H1 (cell line): Measurements from ENCODE around the gene LARP1. TPM values are rescaled to one million over a fixed set of nuclear protein-coding genes. Genes with fewer than 3 reads are reported as not detected.

ENCODE experiments used
- CTCF ChIA-PET: fragments of 300-600 bp; sonication (Branson Sonifier 250); formaldehyde crosslinking; loops from one replicate; lab custom pipeline; 2021; ENCODE audit not compliant: partially characterized antibody; lab: Charles Lee
- POLR2A ChIA-PET: fragments of 300-600 bp; sonication (Branson Sonifier 250); formaldehyde crosslinking; loops from one replicate; lab custom pipeline; 2021; ENCODE audit warnings: inconsistent platforms; ENCODE audit not compliant: partially characterized antibody; lab: Charles Lee
- DNase-seq, 2 experiments: peaks; one replicate each; pipeline versions ENCODE4 v3.0.0 to v3.0.0-alpha.2; 2010 to 2022; ENCODE audit warnings: low spot score in 2 of 2, low read depth in 1 of 2, mixed read lengths in 1 of 2
- FAIRE-seq: peaks from 2 replicates; lab custom pipeline; 2011; peaks lifted over from hg19 to GRCh38; lab: Jason Lieb, UNC
- H2AFZ ChIP-seq: 2 replicates; pipeline ENCODE4 v1.8.1; 2012; ENCODE audit warnings: low read length, inconsistent platforms
- H2AK5ac ChIP-seq: 2 replicates; pipeline ENCODE4 v1.6.1; 2013; ENCODE audit warnings: low read depth, low read length
- H2BK120ac ChIP-seq: replicated peaks from 2 replicates; pipeline ENCODE3; 2013; ENCODE audit warnings: low read depth, low read length, inconsistent platforms
- H2BK12ac ChIP-seq: 2 replicates; pipeline ENCODE4 v1.6.1; 2013; ENCODE audit warnings: low read depth, low read length
- H2BK15ac ChIP-seq: 2 replicates; pipeline ENCODE4 v1.6.1; 2013; ENCODE audit warnings: low read length
- H2BK20ac ChIP-seq: 2 replicates; pipeline ENCODE4 v1.6.1; 2013; ENCODE audit warnings: low read length
- H2BK5ac ChIP-seq: 2 replicates; pipeline ENCODE4 v1.6.1; 2013; ENCODE audit warnings: low read depth, low read length
- H3K14ac ChIP-seq: 2 replicates; pipeline ENCODE4 v1.6.1; 2013; ENCODE audit warnings: inconsistent platforms; ENCODE audit not compliant: insufficient read length
- H3K18ac ChIP-seq: 2 replicates; pipeline ENCODE4 v1.6.1; 2013; ENCODE audit warnings: low read length; ENCODE audit errors: extremely low read depth
- H3K23ac ChIP-seq: 2 replicates; pipeline ENCODE4 v1.6.1; 2013; ENCODE audit warnings: inconsistent platforms; ENCODE audit not compliant: insufficient read length
- H3K23me2 ChIP-seq: 2 replicates; pipeline ENCODE4 v1.6.1; 2013; ENCODE audit warnings: low read depth, low read length
- H3K27ac ChIP-seq: 2 replicates; pipeline ENCODE4 v1.6.1; 2011; ENCODE audit warnings: low read depth, low read length, inconsistent platforms
- H3K27me3 ChIP-seq, 4 experiments: replicated peaks in 1 of 4; 1 replicate in 1 of 4; 2 replicates in 3 of 4; pipeline versions ENCODE4 v1.6.1 to v1.8.1; 2011 to 2013; ENCODE audit warnings: low read length in 3 of 4, mild to moderate bottlenecking in 3 of 4, inconsistent platforms in 2 of 4, mixed read lengths in 2 of 4, moderate library complexity in 1 of 4; ENCODE audit not compliant: control insufficient read depth in 3 of 4, insufficient read depth in 3 of 4; ENCODE audit errors: extremely low read depth in 1 of 4
- H3K36me3 ChIP-seq, 4 experiments: 2 replicates each; pipeline versions ENCODE4 v1.6.1 to v1.8.1; 2011 to 2013; ENCODE audit warnings: mild to moderate bottlenecking in 4 of 4, low read length in 3 of 4, moderate library complexity in 2 of 4, control low read depth in 1 of 4, inconsistent platforms in 1 of 4; ENCODE audit not compliant: insufficient read depth in 4 of 4, control insufficient read depth in 2 of 4
- H3K4ac ChIP-seq: replicated peaks from 2 replicates; pipeline ENCODE3; 2013; ENCODE audit warnings: low read length, low read depth, mixed read lengths, inconsistent platforms; ENCODE audit not compliant: insufficient read length
- H3K4me1 ChIP-seq, 4 experiments: replicated peaks in 1 of 4; 1 replicate in 1 of 4; 2 replicates in 3 of 4; pipeline versions ENCODE4 v1.6.1 to v1.8.1; 2011 to 2013; ENCODE audit warnings: low read length in 3 of 4, inconsistent platforms in 2 of 4, mixed read lengths in 1 of 4; ENCODE audit not compliant: insufficient read depth in 4 of 4, control insufficient read depth in 3 of 4
- H3K4me2 ChIP-seq, 2 experiments: 2 replicates each; pipeline versions ENCODE4 v1.6.1 to v1.8.1; 2011 to 2013; ENCODE audit warnings: low read depth in 2 of 2, low read length in 2 of 2, control low read depth in 1 of 2, inconsistent platforms in 1 of 2, mild to moderate bottlenecking in 1 of 2; ENCODE audit not compliant: insufficient read depth in 1 of 2
- H3K4me3 ChIP-seq, 4 experiments: fragments of 200-600, 300-600 bp in 1 of 4; sonication (generic), shearing (Covaris generic), sonication (Bioruptor Twin) in 1 of 4; 2 replicates each; pipeline versions ENCODE4 v1.5.1 to v1.8.1; 2011 to 2016; ENCODE audit warnings: low read length in 4 of 4, low read depth in 3 of 4, control low read depth in 2 of 4, inconsistent platforms in 2 of 4, mild to moderate bottlenecking in 2 of 4, mixed read lengths in 1 of 4, moderate library complexity in 1 of 4; ENCODE audit not compliant: insufficient read depth in 2 of 4; ENCODE audit errors: extremely low read depth in 1 of 4
- H3K56ac ChIP-seq: replicated peaks from 2 replicates; pipeline ENCODE3; 2013; ENCODE audit warnings: low read depth, mild to moderate bottlenecking, mixed read lengths, low read length, inconsistent platforms; ENCODE audit not compliant: insufficient read length
- H3K79me1 ChIP-seq: 2 replicates; pipeline ENCODE4 v1.6.1; 2013; ENCODE audit warnings: low read depth, low read length, control low read depth
- H3K79me2 ChIP-seq, 2 experiments: 2 replicates each; pipeline versions ENCODE4 v1.6.1 to v1.8.1; 2012 to 2013; ENCODE audit warnings: low read length in 2 of 2, mild to moderate bottlenecking in 2 of 2, inconsistent platforms in 1 of 2; ENCODE audit not compliant: insufficient read depth in 2 of 2, control insufficient read depth in 1 of 2
- H3K9ac ChIP-seq, 4 experiments: replicated peaks in 1 of 4; 1 replicate in 1 of 4; 2 replicates in 3 of 4; pipeline versions ENCODE4 v1.6.1 to v1.8.1; 2011 to 2013; ENCODE audit warnings: low read depth in 3 of 4, low read length in 3 of 4, control low read depth in 2 of 4, mild to moderate bottlenecking in 2 of 4, moderate library complexity in 2 of 4, inconsistent platforms in 1 of 4; ENCODE audit errors: extremely low read depth in 1 of 4
- H3K9me3 ChIP-seq, 2 experiments: 2 replicates each; pipeline versions ENCODE4 v1.6.1 to v1.8.1; 2012 to 2013; ENCODE audit warnings: mild to moderate bottlenecking in 2 of 2, moderate library complexity in 2 of 2, control low read depth in 1 of 2, inconsistent platforms in 1 of 2, low read depth in 1 of 2, low read length in 1 of 2, mixed read lengths in 1 of 2; ENCODE audit not compliant: insufficient read depth in 2 of 2
- H4K20me1 ChIP-seq, 2 experiments: replicated peaks in 1 of 2; 2 replicates each; pipeline versions ENCODE3 to v1.8.1; 2011 to 2013; ENCODE audit warnings: inconsistent platforms in 2 of 2, low read length in 2 of 2, mild to moderate bottlenecking in 1 of 2; ENCODE audit not compliant: insufficient read depth in 2 of 2, control insufficient read depth in 1 of 2
- H4K5ac ChIP-seq: 2 replicates; pipeline ENCODE4 v1.6.1; 2013; ENCODE audit warnings: low read length, low read depth, mixed read lengths, inconsistent platforms; ENCODE audit not compliant: insufficient read length
- H4K8ac ChIP-seq: 2 replicates; pipeline ENCODE4 v1.8.0; 2013; ENCODE audit warnings: mild to moderate bottlenecking, moderate library complexity, low read length, inconsistent platforms; ENCODE audit not compliant: insufficient read depth; ENCODE audit errors: extremely low read depth
- H4K91ac ChIP-seq: replicated peaks from 2 replicates; pipeline ENCODE3; 2013; ENCODE audit warnings: low read length, mixed read lengths, inconsistent platforms; ENCODE audit not compliant: insufficient read length
- ATF3 ChIP-seq: IDR thresholded peaks from 2 replicates; pipeline ENCODE4 v1.6.1; 2011; ENCODE audit warnings: low read depth, mild to moderate bottlenecking, low read length; ENCODE audit not compliant: insufficient read depth
- BCL11A ChIP-seq, 2 experiments: IDR thresholded peaks; one replicate each; pipeline ENCODE4 v1.6.1; 2011; ENCODE audit warnings: low read depth in 2 of 2, low read length in 2 of 2, mild to moderate bottlenecking in 2 of 2
- CBX8 ChIP-seq: fragments of 300-800, 300-1000 bp; sonication (generic); IDR thresholded peaks from 2 replicates; pipeline ENCODE4 v1.7.1; 2016; ENCODE audit warnings: low read depth, low read length, borderline replicate concordance
- CEBPB ChIP-seq: IDR thresholded peaks from 2 replicates; pipeline ENCODE4 v1.6.1; 2012; ENCODE audit warnings: low read depth, low read length
- CHD1 ChIP-seq: IDR thresholded peaks from 2 replicates; pipeline ENCODE4 v1.6.1; 2012; ENCODE audit warnings: low read depth, low read length, improper control_type of control experiment
- E2F6 ChIP-seq: IDR thresholded peaks from 2 replicates; pipeline ENCODE4 v1.6.1; 2012; ENCODE audit warnings: inconsistent platforms
- GTF2F1 ChIP-seq: IDR thresholded peaks from 2 replicates; pipeline ENCODE4 v1.6.1; 2012; ENCODE audit warnings: low read depth, low read length, improper control_type of control experiment, borderline replicate concordance
- NANOG ChIP-seq: IDR thresholded peaks from 2 replicates; pipeline ENCODE4 v1.6.1; 2011; ENCODE audit warnings: low read length, low read depth, mild to moderate bottlenecking, inconsistent platforms; ENCODE audit not compliant: insufficient read depth, poor library complexity, severe bottlenecking
- SIN3A ChIP-seq, 2 experiments: IDR thresholded peaks in 1 of 2; conservative IDR thresholded peaks in 1 of 2; 2 replicates each; pipeline ENCODE4 v1.6.1; 2011 to 2012; ENCODE audit warnings: low read length in 2 of 2, improper control_type of control experiment in 1 of 2, low read depth in 1 of 2, mild to moderate bottlenecking in 1 of 2
- SP4 ChIP-seq: IDR thresholded peaks from 2 replicates; pipeline ENCODE4 v1.6.1; 2012; ENCODE audit warnings: low read length, inconsistent platforms
- TAF1 ChIP-seq: IDR thresholded peaks from 2 replicates; pipeline ENCODE4 v1.6.1; 2011; ENCODE audit warnings: mild to moderate bottlenecking, low read depth, low read length
- TEAD4 ChIP-seq: IDR thresholded peaks from 2 replicates; pipeline ENCODE4 v1.6.1; 2012; ENCODE audit warnings: low read depth, low read length, inconsistent platforms, mixed read lengths
- WGBS, 2 experiments: shearing (Covaris generic) in 1 of 2; methylation state at CpG; one replicate each; pipeline versions ENCODE4 v1.1.6 to v1.1.7; 2013 to 2015; ENCODE audit warnings: low lambda C conversion rate in 2 of 2, mixed read lengths in 2 of 2, inconsistent platforms in 1 of 2, low coverage in 1 of 2, missing lambda C conversion rate in 1 of 2; ENCODE audit not compliant: insufficient replicate concordance in 2 of 2, insufficient coverage in 1 of 2, insufficient read length in 1 of 2; ENCODE audit errors: extremely low coverage in 1 of 2, missing lambda C conversion rate in 1 of 2; 5-methylcytosine and 5-hydroxymethylcytosine counted together
- polyA plus RNA-seq, 7 experiments: library from polyadenylated mRNA; depleted of rRNA in 3 of 7; stranded (reverse) in 5 of 7; unstranded in 2 of 7; fragments of >200 nt in 5 of 7; fragments of 200-250 nt in 2 of 7; gene quantifications; 1 replicate in 5 of 7; 2 replicates in 1 of 7; 4 replicates in 1 of 7; pipeline versions ENCODE4 v1.2.1 to v1.2.3, GENCODE V29; 2011 to 2013; ENCODE audit warnings: missing spikeins in 2 of 7, mixed read lengths in 2 of 7
- total RNA-seq: library from RNA; stranded (reverse); fragmentation: NEBNext Ultra II Directional; extraction: Animal tissue kit (Norgen Biotek cat#: 25700); gene quantifications from 2 replicates; pipeline ENCODE4 v1.2.1, GENCODE V29; 2021

The LARP1 gene
- total and polyA plus RNA-seq, 2 of the 8 experiments (the other 6 are each of a cell fraction or from before 2014, with no cell fraction given), result 106 to 422 TPM

GRCh38 chr5:154829589-154830218 lies 74.5 kb downstream of the LARP1 start:
- Histone ChIP-seq H3K79me2 (no peaks in the 10 kb centered on the region), H3K4me2 (no peak overlapping the region), H3K4me3 (no peak overlapping the region), H2BK20ac (no peak overlapping the region), H3K23ac (no peak overlapping the region), H2BK5ac (no peak overlapping the region), H3K18ac (no peak overlapping the region), H3K79me1 (no peaks in the 10 kb centered on the region), H3K14ac (no peak overlapping the region), H2BK120ac (no peak overlapping the region), H4K20me1 (peaks cover 0 to 3% of the 10 kb centered on the region in 2 experiments), H3K36me3 (peaks cover 0 to 17% (median 10%) of the 10 kb centered on the region in 4 experiments; a peak in 7 of 8 replicates), H3K27me3 (no peaks in the 10 kb centered on the region), H3K9ac (no peak overlapping the region), H2BK12ac (no peak overlapping the region), H3K27ac (no peak overlapping the region), H2AFZ (no peak overlapping the region), H4K8ac (no peak overlapping the region), H4K5ac (no peak overlapping the region), H3K23me2 (no peaks in the 10 kb centered on the region), H3K9me3 (no peaks in the 10 kb centered on the region), H3K4ac (no peak overlapping the region), H2BK15ac (no peak overlapping the region), H4K91ac (no peak overlapping the region), H3K4me1 (peaks cover 0 to 2% (median 0%) of the 10 kb centered on the region in 4 experiments; a peak in 2 of 7 replicates), H3K56ac (no peak overlapping the region), H2AK5ac (no peak overlapping the region)
- CTCF ChIA-PET, result interaction anchor here (1.1 to 1.2 kb wide), 4 partner anchors 15 to 179 kb away, joined by 3 to 4 read pairs (median 4); no protein-coding TSS in a partner anchor
- POLR2A ChIA-PET, result interaction anchor here (1.7 to 2.8 kb wide), 2 partner anchors 10 to 11 kb away, joined by 7 read pairs; no protein-coding TSS in a partner anchor
- DNase-seq (no peak), FAIRE-seq (no peak)
- WGBS, 2 experiments, result 92% methylated on average over 4 of the region's 4 CpGs; no CpG with 5 or more reads in 1 of the 2 experiments
- TF ChIP-seq ATF3, result no peak
- TF ChIP-seq TAF1, result no peak
- TF ChIP-seq SP4, result no peak
- TF ChIP-seq CEBPB, result no peak
- no peak for TF ChIP-seq TEAD4
- TF ChIP-seq SIN3A (conservative IDR thresholded peaks at IDR 0.05 in 1 of 2, IDR thresholded peaks at IDR 0.05 in 1 of 2; ENCODE audit: low read depth in 1 of 2, low read length in 2 of 2), result no peak
- TF ChIP-seq E2F6, result no peak
- no peak for TF ChIP-seq CHD1
- TF ChIP-seq BCL11A (IDR thresholded peaks at IDR 0.05; ENCODE audit: low read depth in 2 of 2, low read length in 2 of 2), result no peak
- TF ChIP-seq NANOG, result no peak
- no peak for TF ChIP-seq GTF2F1
- no peak for TF ChIP-seq CBX8
